Keratinocyte (primary cell): ENCODE results near the gene PTCSC3. TPM values are rescaled to one million over a fixed set of nuclear protein-coding genes. Genes with fewer than 3 reads are reported as not detected.

Source experiments
- DNase-seq: peaks from one replicate; pipeline ENCODE4 v3.0.0-alpha.2; 2011; ENCODE audit warnings: low read depth, missing footprints, low spot score
- FAIRE-seq: peaks from 2 replicates; lab custom pipeline; 2011; peaks lifted over from hg19 to GRCh38; lab: Jason Lieb, UNC
- H2AFZ ChIP-seq: 2 replicates; pipeline ENCODE4 v1.6.0; 2012; ENCODE audit warnings: low read length, control low read depth, inconsistent platforms; ENCODE audit not compliant: control insufficient read depth
- H3K27ac ChIP-seq: 2 replicates; pipeline ENCODE4 v1.5.1; 2011; ENCODE audit warnings: low read length; ENCODE audit not compliant: control insufficient read depth, insufficient read depth
- H3K27me3 ChIP-seq: 3 replicates; pipeline ENCODE4 v1.6.0; 2011; ENCODE audit warnings: low read length; ENCODE audit not compliant: control insufficient read depth, insufficient read depth; ENCODE audit errors: extremely low read depth
- H3K36me3 ChIP-seq, 2 experiments: 2 replicates in 1 of 2; 3 replicates in 1 of 2; pipeline ENCODE4 v1.5.1; 2011; ENCODE audit warnings: low read length in 2 of 2, mild to moderate bottlenecking in 1 of 2; ENCODE audit not compliant: control insufficient read depth in 2 of 2, insufficient read depth in 2 of 2; ENCODE audit errors: extremely low read depth in 1 of 2
- H3K4me1 ChIP-seq: 3 replicates; pipeline ENCODE4 v1.5.1; 2011; ENCODE audit warnings: low read length; ENCODE audit not compliant: control insufficient read depth, insufficient read depth; ENCODE audit errors: extremely low read depth
- H3K4me2 ChIP-seq: 3 replicates; pipeline ENCODE4 v1.6.0; 2011; ENCODE audit warnings: low read depth, low read length; ENCODE audit not compliant: control insufficient read depth, insufficient read depth; ENCODE audit errors: extremely low read depth
- H3K4me3 ChIP-seq, 3 experiments: fragments of 200-600 bp in 1 of 3; sonication (generic) in 1 of 3; 2 replicates in 2 of 3; 3 replicates in 1 of 3; pipeline ENCODE4 v1.5.1; 2011 to 2016; ENCODE audit warnings: low read length in 3 of 3, mild to moderate bottlenecking in 3 of 3, control low read depth in 2 of 3, inconsistent platforms in 1 of 3, low read depth in 1 of 3, mixed read lengths in 1 of 3, mixed run types in 1 of 3, moderate library complexity in 1 of 3; ENCODE audit not compliant: control insufficient read depth in 2 of 3, insufficient read depth in 2 of 3; ENCODE audit errors: extremely low read depth in 1 of 3
- H3K79me2 ChIP-seq: 2 replicates; pipeline ENCODE4 v1.6.0; 2012; ENCODE audit warnings: low read length; ENCODE audit not compliant: control insufficient read depth, insufficient read depth
- H3K9ac ChIP-seq: 3 replicates; pipeline ENCODE4 v1.6.0; 2011; ENCODE audit warnings: low read length; ENCODE audit not compliant: control insufficient read depth, insufficient read depth; ENCODE audit errors: extremely low read depth
- H3K9me1 ChIP-seq: 3 replicates; pipeline ENCODE4 v1.6.0; 2011; ENCODE audit warnings: low read length; ENCODE audit not compliant: control insufficient read depth, insufficient read depth; ENCODE audit errors: extremely low read depth
- H3K9me3 ChIP-seq: 2 replicates; pipeline ENCODE4 v1.5.1; 2012; ENCODE audit warnings: low read depth, low read length; ENCODE audit not compliant: control insufficient read depth
- H4K20me1 ChIP-seq: 3 replicates; pipeline ENCODE4 v1.6.0; 2011; ENCODE audit warnings: low read length; ENCODE audit not compliant: control insufficient read depth, insufficient read depth; ENCODE audit errors: extremely low read depth
- CTCF ChIP-seq, 3 experiments: IDR thresholded peaks in 1 of 3; conservative IDR thresholded peaks in 1 of 3; optimal IDR thresholded peaks in 1 of 3; 2 replicates in 2 of 3; 3 replicates in 1 of 3; pipeline versions ENCODE3 to v1.5.1; 2011; ENCODE audit warnings: low read length in 3 of 3, mild to moderate bottlenecking in 3 of 3, moderate library complexity in 2 of 3, control low read depth in 1 of 3, inconsistent platforms in 1 of 3; ENCODE audit not compliant: insufficient read depth in 2 of 3; ENCODE audit errors: extremely low read depth in 1 of 3
- EZH2 ChIP-seq: IDR thresholded peaks from one replicate; pipeline ENCODE4 v1.6.1; 2012; ENCODE audit warnings: inconsistent platforms, mild to moderate bottlenecking, low read length, moderate library complexity
- dilution Hi-C: fragments of 300-500 bp; cut with MboI; formaldehyde crosslinking; loops from one replicate; pipeline ENCODE4 v1.7.0; 2020; ENCODE audit warnings: low sequenced_read_pairs; ENCODE audit not compliant: extremely low pct_ligation_motif_present
- polyA plus RNA-seq, 5 experiments: library from polyadenylated mRNA; depleted of rRNA in 3 of 5; stranded (reverse) in 3 of 5; stranded (forward) in 1 of 5; unstranded in 1 of 5; fragments of >200 nt; gene quantifications; 1 replicate in 1 of 5; 2 replicates in 3 of 5; 3 replicates in 1 of 5; pipeline versions ENCODE4 v1.2.1 to v1.2.3, GENCODE V29; 2011 to 2012; ENCODE audit warnings: missing spikeins in 2 of 5, low read depth in 1 of 5, low replicate concordance in 1 of 5

PTCSC3 gene
- polyA plus RNA-seq, 1 donor (not counting 4 experiments of a cell fraction or from before 2014, with no cell fraction given) = not detected

- no peak overlapping the region for H3K4me2 ChIP-seq
- no peak for FAIRE-seq
- dilution Hi-C loops = no loop called here
These were observed 16.0 kb upstream of the PTCSC3 start for GRCh38 chr14:36192530-36192929.

GRCh38 chr14:36183402-36183801, 6.9 kb upstream of the PTCSC3 start:
- H3K79me2 ChIP-seq = no peaks in the 10 kb centered on the region
- H3K27me3 ChIP-seq = no peaks in the 10 kb centered on the region
- no peak for FAIRE-seq
- H3K4me3 ChIP-seq = no peak overlapping the region
- H3K4me2 ChIP-seq = no peak overlapping the region
- H3K9me3 ChIP-seq = no peaks in the 10 kb centered on the region
- no peak overlapping the region for H3K9ac ChIP-seq
- dilution Hi-C loops = no loop called here
- TF ChIP-seq CTCF (optimal IDR thresholded peaks at IDR 0.05 in 1 of 3, IDR thresholded peaks at IDR 0.05 in 1 of 3, conservative IDR thresholded peaks at IDR 0.05 in 1 of 3; ENCODE audit: extremely low read depth in 1 of 3, insufficient read depth in 2 of 3, low read length in 3 of 3) (no peak), EZH2 (no peak)
- H3K27ac ChIP-seq = no peak overlapping the region
- H4K20me1 ChIP-seq = no peaks in the 10 kb centered on the region
- H2AFZ ChIP-seq = no peak overlapping the region
- no peak for DNase-seq
- H3K9me1 ChIP-seq = no peaks in the 10 kb centered on the region
- H3K4me1 ChIP-seq = no peaks in the 10 kb centered on the region
- H3K36me3 ChIP-seq = no peaks in the 10 kb centered on the region

More at GRCh38 chr14:36192530-36192929, 16.0 kb upstream of the PTCSC3 start:
- TF ChIP-seq EZH2 (no peak), CTCF (optimal IDR thresholded peaks at IDR 0.05 in 1 of 3, IDR thresholded peaks at IDR 0.05 in 1 of 3, conservative IDR thresholded peaks at IDR 0.05 in 1 of 3; ENCODE audit: extremely low read depth in 1 of 3, insufficient read depth in 2 of 3, low read length in 3 of 3) (no peak)
- H3K4me1 ChIP-seq = no peaks in the 10 kb centered on the region
- no peak overlapping the region for H3K27ac ChIP-seq
- no peaks in the 10 kb centered on the region for H3K36me3 ChIP-seq
- H3K27me3 ChIP-seq = no peaks in the 10 kb centered on the region
- H3K79me2 ChIP-seq = no peaks in the 10 kb centered on the region
- no peaks in the 10 kb centered on the region for H3K9me1 ChIP-seq
- no peak overlapping the region for H2AFZ ChIP-seq
- no peaks in the 10 kb centered on the region for H3K9me3 ChIP-seq
- no peak for DNase-seq
- H4K20me1 ChIP-seq = no peaks in the 10 kb centered on the region
- no peak overlapping the region for H3K9ac ChIP-seq
- H3K4me3 ChIP-seq = no peak overlapping the region
